AG09319 (cell line): ENCODE results near the gene MOV10L1.

Experiments used
- DNase-seq: peaks from one replicate; pipeline ENCODE4 v3.0.0-alpha.2; 2010; ENCODE audit warnings: low read depth; ENCODE audit errors: extremely low read depth
- CTCF ChIP-seq: IDR thresholded peaks from 2 replicates; pipeline ENCODE4 v1.5.1; 2011; ENCODE audit warnings: low read depth, mild to moderate bottlenecking, inconsistent platforms, low read length, moderate library complexity

Gene MOV10L1

GRCh38 chr22:50053861-50054260 is 35.9 kb upstream of the MOV10L1 start:
- TF ChIP-seq CTCF = no peak
- DNase-seq = no peak

GRCh38 chr22:50056214-50056972 is 33.4 kb upstream of the MOV10L1 start:
- no peak for TF ChIP-seq CTCF
- DNase-seq = no peak

GRCh38 chr22:50057278-50058060 is 32.3 kb upstream of the MOV10L1 start:
- DNase-seq = no peak
- no peak for TF ChIP-seq CTCF

GRCh38 chr22:50058061-50058905 is 31.5 kb upstream of the MOV10L1 start, which contains the start of gene TTLL8:
TSS of gene TTLL8 (minus strand) at chr22:50058298.
- no peak for DNase-seq
- TF ChIP-seq CTCF = no peak

- DNase-seq = no peak
- TF ChIP-seq CTCF = no peak; the same call in 1 of the 2 replicates
Observed at GRCh38 chr22:50058906-50059880, 30.6 kb upstream of the MOV10L1 start.

- no peak for DNase-seq
- TF ChIP-seq CTCF = no peak
Observed at GRCh38 chr22:50059881-50060262, 29.9 kb upstream of the MOV10L1 start.
